HG03045 (cell line): ENCODE results near the gene POLR2J3.
A peak's percentile ranks its signal among the peaks of the same experiment; 100 is the strongest.
"Not testable (repeated sequence)": the region's sequence is repeated elsewhere in the genome, so short reads cannot be mapped to it uniquely, and the experiment has no call there.

ENCODE experiments used
- ATAC-seq: cut with Tn5 transposase; IDR thresholded peaks from one replicate; pipeline ENCODE4 v1.9.1; 2021; ENCODE audit warnings: mild to moderate bottlenecking, moderate library complexity; ENCODE audit not compliant: unreplicated experiment

POLR2J3 gene

DNA sequence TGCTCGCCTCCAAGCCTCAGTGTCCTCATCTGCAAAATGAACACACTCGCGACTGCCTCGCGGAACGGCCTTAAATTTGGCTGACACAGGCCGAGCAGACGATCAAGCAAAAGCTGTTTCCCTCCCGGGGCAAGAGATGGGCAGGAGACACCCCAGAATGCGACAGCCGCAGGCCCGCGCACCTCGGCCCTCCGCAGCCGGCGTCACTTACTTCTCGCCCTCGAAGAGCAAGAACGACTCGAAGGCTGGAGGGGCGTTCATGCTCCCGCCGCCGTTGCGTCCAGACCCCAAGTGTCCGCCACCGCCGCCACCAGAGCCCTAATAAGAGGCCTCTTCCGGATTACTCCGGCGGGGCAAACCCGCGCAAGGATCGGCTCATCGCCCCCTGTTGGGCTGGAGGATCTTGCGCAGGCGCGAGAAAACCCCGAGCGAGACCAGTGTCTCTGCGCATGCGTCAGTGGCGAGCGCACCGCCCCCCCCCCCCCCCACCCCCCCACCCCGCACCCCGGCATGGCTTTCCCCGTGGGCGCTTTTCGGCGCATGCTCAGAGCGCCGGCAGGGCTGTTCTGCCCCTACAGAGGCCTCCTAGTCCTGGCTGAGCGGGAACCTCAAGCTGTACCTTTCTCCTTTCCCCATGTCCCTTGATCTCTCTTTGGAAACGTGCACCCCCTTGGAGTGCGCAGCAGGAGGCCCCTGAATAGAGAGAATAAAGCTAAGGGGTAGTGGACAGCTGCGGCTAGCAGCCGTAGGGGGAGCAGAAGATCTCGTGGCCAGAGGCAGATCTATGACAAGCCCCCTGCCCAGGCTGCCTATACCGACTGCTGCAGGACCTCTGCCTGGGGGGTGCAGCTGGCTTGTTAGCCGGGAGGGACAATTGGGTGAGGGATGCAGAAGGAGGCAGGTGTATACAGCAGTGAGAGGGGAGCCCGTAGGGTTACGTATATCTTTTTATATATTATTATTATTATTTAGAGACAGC, at the start of gene POLR2J3:
TSS of gene POLR2J3 (minus strand) at position 323 of the 979 bp plus-strand sequence. CDS start at position 261, 62 bp downstream.
- ATAC-seq = peak; percentile 90

DNA sequence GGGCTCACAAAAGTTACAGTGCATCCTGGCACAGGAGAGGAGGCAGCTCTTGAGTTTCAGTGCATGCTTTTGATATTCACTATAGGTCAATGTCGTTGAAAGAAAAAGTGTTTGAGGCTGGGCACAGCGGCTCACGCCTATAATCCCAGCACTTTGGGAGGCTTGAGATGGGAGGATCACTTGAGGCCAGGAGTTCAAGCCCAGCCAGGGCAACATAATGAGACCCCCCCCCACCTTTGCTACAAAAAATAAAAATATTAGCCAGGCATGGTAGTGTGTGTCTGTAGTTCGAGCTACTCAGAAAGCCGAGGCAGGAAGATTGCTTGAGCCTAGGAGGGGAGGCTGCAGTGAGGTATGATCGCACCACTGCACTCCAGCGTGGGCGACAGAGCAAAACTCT, 45.7 kb upstream of the POLR2J3 start:
- not testable (repeated sequence) for ATAC-seq

DNA sequence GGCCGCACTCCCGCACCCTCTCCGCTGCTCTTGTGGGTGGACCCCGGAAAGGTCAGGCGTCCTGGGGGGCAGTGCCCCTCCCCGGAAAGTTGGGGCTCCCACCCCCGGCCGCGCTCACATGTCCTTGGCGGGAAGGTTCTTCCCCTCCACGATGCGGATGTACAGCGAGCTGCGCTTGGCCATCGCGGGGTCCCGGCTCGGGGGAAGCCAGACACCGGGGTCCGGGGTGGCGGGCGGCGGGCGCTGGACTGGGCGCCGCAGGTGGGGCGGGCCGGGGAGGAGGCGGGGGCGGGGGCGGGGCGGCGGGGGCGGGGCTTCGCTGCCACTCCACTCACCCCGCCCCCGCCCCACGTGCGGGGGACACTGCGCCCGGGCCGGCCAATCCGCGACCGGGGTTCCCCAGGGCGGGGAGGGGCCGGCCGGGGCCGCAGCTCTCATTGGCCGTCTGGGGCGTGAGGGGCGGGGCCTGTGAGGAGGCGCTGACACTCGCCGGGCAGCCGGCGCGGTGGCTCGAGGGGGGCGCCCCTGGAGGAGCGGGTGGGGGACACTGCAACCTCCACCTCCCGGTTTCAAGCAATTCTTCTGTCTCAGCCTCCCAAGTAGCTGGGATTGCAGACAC, 44.2 kb upstream of the POLR2J3 start, which contains the start of gene RASA4:
TSS of gene RASA4 (minus strand) at position 250 of the 619 bp plus-strand sequence. CDS start at position 183, 67 bp downstream.
- ATAC-seq = peak; percentile 69

DNA sequence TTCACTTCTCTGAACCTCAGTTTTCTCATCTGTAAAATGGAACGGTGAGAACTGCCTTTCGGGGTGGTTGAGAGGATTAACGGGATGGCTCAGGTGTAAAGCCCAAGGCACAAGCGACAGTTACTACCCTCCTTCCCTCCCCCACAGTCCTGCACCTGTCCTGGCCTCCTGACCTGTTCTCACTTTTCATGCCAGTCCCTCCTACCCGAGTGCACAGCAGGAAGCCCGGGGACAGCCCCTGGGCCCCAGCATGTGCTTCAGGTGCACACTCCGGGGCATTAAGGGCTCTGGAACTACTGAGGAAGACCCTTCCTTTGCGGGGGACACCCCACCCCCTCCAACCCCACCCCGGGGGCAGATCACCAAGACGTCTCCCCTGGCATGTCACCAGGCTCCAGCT, 43.5 kb upstream of the POLR2J3 start:
- ATAC-seq = not testable (repeated sequence)

DNA sequence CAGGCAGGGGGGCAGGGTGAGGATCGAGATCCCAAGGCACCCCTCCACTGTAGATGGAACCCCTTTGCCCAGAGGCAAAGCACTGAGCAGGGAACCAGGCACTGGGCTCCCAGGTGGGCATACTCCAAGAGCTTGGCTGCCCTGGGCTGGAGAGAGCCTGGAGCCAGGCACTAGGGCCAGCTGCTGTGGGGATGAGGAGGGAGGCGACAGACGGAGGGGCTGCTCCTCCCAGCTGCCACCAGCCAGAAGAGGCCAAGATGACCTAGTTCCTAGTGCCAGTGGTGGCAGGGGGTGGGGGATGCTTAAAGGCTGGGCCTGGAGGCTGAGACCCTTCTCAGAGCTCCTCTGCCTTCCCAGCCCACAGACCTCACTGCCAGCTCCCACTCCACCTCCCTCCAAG, 42.5 kb upstream of the POLR2J3 start:
- ATAC-seq = not testable (repeated sequence)

DNA sequence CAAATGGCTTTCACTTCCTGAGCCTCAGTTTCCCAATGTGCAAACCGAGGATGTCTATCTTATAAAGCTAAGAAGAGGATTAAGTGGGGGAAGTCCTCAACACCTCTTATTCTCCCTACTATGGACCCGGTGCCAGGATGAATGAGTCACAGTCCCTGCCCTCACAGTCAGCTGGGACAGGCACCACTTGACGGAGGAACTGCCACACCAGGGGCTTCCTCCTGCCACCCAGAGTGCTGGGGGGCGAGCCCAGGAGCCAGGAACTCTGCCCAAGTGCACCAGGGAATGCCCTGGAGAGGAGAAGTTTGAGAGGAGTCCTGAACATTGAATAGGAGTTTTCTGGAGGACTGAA, 41.9 kb upstream of the POLR2J3 start:
- peak; percentile 21 for ATAC-seq

DNA sequence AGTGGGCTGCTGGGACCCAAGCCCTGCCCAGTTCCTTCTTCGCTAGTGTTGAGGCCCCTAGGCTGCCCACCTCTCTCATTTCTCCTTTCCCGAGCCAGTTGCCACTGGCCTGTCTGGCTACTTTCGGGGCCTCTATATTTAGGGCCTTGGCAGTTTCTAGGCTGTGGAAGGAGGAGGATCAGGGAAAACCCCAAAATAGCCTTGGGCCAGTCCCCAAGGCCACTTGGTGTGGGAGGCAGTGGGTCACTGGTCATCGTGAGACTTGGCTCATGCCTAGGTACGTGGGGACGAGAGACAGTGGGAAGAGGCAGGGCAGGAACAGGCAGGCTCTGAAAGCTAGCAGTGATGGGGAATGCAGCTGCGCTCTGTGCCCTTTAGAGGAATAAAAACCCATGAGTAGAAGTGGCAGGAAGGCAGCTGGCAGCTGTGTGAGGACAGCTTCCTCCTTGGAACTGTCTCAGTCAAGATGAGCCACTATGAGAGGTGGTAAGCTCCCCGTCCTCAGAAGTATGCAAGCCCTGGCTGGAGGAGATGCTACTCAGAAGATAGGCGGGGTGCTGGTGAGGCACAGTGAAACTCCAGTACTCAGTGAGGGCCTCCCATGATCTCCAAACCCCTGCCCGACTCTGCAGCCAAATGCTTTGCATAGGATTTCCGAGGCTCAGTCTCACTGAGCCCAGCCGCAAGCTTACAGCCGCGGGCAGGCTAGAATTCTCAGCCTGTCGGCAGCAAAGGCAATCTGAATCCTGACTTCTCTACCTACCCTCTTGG, 41.4 kb upstream of the POLR2J3 start:
- peak; percentile 69 for ATAC-seq

DNA sequence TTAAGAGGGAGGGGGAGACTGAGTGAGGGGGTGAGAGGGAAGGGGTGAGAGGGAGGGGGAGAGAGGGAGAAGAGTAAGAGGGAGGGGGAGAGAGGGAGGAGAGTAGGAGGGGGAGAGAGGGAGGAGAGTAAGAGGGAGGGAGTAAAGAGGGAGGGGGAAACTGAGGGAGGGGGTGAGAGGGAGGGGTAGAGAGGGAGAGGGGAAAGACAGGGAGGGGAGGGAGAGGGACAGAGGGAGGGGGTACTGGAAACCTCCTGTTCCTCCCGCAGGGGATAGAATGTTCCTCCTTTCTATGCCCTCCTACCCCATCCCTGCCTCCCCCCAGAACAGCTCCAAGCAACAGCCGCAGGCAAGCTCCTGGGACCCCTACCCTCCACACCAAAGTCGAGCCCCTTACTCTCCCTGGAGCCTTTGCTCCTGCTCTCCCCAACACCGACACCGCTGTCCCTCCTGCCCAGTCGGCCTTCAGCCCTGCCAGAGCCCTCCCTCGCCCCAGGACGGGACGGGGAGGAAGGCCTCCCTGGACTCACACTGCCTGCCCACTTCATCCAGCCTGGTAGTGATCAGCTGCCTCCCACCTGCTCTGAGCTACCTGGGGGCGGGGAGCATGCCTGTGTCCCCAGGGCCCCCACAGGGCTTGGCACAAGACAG, 39.4 kb upstream of the POLR2J3 start:
- not testable (repeated sequence) for ATAC-seq

DNA sequence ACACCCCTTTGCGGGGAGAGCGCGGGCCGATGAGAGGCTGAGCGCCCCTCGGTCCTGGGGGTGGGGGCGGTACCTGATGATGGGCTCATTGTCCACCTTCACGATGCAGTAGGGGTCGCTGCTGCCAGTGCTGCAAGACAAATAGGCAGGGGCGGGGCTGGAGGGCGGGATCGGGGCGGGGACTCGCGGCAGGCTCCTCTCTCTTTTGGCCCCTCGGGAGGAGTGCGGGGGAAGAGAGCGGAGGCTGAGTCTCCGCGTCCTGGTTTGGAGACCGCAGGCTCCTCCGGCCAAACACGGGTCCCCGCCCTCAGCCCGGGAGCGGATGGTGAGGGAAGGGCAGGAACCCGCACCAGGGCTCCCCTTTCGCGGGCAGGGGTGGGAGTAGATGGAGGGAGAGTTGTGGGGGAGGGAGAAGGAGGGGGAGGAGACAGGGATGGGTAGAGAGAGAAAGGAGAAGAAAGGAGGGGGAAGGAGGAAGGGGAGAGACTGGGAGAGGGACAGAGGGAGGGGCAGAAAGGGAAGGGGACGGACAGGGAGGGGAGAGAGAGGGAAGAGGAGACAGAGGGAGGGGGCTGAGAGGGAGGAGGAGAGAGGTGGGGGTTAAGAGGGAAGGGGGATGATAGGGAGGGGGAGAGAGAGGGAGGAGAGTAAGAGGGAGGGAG, 38.8 kb upstream of the POLR2J3 start:
- ATAC-seq = peak; percentile 32

DNA sequence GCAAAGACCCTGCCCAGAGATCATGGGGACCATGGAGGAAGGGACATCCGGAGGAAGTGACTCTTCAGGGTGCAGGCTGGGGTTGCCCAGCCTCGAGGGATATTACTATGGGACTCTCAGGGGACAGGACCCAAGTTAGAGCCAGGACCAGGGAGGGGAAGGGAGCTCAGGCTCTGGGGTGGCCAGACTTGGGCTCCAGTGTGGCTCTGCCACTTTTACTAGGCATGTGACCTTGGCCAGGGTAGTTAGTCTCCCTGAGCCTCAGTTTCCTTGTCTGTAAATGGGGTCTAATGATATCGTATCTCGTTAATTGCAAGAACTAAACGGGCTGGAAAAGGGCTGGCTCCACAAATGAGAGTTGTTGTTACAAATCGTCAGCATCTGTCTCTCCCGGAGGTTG, 38.1 kb upstream of the POLR2J3 start:
- not testable (repeated sequence) for ATAC-seq

DNA sequence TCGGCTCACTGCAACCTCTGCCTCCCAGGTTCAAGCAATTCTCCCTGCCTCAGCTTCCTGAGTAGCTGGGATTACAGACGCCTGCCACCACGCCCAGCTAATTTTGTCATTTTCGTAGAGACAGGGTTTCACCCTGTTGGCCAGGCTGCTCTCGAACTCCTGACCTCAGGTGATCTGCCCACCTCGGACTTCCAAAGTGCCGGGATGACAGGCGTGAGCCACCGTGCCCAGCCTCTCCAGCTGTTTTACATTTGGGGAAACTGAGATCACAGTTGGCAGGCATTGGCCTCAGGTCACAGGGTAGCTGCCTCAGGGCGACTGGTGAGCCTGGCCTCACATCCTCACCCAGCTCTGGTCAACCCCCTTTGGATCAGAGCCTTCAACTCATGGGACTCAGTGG, 37.4 kb upstream of the POLR2J3 start:
- ATAC-seq = not testable (repeated sequence)

DNA sequence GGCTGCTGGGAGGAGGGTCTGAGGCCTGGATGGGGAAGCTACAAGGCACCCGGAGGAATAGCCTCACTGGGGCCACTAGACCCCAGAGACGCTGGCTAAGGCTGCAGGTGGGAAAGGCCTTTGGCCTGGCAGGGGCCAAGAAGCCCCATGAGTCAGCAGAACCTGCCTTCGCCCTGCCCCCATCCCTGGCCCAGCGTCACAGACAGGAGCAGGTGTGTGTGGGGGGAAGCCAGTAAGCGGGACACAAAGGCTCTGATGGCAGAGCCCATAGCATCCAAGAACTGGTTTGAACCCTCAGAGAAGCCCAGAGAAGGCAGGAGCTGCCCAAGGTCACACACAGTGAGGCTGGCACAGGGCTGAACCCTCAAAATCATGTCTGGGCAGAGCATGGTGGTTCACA, 34.5 kb upstream of the POLR2J3 start:
- not testable (repeated sequence) for ATAC-seq

DNA sequence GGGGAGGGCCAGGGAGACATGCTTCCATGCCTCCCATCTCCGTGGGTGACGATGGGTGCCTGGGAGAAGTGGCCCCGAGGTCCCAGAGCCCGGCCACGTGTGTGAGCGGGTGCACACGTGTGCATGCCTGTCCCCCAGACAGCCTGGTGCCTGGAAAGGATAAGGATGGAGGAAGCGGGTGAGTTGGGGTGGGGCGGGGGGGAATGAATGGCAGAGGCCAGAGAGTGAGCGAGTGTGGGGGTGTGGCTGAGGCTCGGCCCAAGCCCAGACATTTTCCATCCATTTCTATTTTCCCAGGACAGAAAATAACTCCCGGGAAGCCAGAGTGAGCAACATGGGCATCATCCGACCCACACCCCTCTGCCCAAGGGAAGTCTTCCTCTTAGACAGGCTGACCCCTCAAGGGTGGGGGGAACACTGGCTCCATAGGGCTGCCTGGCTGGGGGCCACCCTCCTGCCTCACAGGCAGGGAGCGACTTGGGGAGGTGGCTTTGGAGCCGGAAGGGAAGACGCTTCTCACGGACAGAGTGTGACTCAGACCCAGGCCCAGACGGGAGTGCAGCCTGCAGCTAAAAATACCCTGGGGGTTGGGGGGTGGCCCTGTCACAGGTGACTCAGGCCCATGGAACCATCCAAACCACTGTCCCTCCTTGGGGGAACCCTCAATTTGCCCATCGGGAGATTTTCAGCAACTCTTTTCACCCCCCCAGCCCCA, 32.2 kb upstream of the POLR2J3 start:
- ATAC-seq = not testable (repeated sequence)

DNA sequence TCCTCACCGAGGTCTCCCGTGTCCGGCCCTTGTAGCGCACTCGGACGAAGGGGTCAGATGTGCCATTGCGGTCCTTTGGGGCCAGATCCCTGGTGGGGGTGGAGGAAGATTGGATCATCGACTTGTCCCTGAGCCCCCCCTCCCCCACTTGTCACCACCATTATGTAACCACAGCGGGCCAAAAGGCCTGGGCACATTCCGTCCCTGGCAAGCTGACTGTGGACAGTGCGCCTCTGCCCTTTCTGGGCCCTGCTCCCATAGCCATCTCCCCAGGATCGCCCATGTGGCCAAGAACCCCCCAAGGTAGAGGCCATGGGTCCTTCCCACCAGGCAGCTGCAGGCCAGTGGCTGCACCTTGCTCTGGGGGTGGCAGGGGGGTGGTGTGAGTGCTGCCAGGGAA, 29.9 kb upstream of the POLR2J3 start:
- not testable (repeated sequence) for ATAC-seq

DNA sequence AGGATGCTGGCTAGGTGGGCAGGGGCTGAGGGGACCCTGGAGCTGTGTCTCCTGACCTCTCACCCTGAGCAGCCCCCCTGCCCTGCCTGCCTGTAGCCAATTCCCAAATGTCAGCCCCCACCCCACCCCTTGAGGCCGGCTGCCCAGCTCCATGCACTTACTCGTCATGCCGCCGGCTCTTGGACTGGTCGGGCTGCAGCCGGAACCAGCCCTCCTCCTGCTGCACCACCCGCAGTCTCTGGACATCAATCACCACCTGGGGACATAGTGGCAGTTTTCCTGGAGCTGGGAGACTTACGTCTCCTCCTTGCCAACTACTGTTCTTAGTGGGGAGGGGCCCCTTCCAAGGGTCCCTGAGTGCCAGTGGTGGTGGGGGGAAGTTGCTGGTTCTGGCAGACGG, 27.3 kb upstream of the POLR2J3 start:
- ATAC-seq = not testable (repeated sequence)

DNA sequence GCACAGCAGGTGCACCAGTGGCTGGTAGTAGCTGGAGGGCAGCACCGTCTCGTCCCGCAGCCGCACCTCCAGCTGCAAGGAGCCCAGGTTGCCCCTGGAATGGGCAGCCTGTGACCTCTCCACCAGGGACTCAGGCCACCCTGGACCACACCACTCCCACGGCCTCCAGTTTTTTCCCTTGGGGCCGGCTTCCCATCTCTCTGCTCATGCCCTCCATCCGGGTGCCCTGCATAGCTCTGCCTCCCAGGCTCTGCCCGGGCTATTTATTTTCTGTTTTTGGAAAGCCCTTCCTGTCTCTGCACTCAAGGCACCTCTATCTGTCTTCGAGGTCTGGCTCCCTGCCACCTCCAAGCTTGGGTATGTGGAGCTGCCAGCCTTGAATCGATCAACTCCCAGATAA, 23.7 kb upstream of the POLR2J3 start:
- not testable (repeated sequence) for ATAC-seq

DNA sequence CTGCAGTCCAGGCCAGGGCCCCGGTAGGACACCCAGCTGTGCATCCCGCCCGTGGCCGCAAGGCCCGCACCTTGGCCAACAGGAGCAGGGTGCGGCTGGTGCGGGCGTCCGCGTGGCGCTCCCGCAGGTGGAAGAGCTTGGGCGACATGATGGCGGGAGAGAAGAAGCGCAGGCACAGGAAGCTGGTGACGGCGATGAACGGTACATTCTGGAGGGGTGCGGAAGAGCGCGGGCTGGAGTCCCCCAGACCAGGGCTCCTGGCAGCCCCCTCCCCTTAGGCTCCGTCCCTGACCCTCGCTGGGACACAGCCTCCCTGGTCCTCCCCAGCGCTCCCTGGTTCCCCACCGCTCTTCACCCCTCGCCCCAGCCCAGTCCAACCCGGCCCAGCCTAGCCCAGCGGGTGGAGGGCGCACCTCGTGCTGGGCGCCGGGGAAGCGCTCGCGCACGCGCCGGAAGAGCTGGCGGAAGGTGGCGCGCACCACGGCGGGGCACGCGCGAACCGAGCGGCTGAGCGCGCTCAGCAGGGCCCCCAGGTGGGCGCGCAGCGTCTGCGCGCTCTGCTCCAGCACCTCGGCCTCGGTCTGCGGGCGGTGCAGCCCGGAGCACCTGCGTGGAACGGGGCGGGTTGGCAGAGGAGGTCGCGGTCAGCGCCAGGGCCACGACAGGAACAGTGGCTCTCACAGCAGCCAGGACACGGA, 21.4 kb upstream of the POLR2J3 start:
- ATAC-seq = peak; percentile 56

DNA sequence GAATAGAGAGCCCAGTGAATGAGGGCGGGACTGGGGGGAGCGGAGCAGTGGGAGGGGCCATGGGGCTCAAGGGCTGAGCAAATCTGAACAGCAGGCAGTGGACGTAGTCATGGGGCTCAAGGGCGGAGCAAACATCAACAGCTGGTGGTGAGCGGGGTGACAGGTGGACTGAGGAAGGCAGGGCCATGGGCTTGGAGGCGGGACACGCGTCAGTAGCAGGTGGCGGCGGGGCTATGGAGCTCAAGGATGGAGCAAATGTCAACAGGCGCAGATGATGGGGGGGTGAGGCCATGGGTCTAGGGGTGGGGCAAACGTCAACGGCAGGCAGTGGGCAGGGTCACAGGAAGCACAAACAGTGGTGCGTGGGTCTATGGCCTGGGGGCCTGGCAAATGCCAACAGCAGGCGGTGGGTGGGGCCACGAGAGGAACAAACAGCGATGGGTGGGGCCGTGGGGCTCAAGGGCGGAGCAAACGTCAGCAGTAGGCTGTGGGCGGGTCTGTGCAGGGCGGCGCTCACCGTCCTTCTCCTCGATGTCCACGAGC, 20.2 kb upstream of the POLR2J3 start:
- peak; percentile 52 for ATAC-seq

DNA sequence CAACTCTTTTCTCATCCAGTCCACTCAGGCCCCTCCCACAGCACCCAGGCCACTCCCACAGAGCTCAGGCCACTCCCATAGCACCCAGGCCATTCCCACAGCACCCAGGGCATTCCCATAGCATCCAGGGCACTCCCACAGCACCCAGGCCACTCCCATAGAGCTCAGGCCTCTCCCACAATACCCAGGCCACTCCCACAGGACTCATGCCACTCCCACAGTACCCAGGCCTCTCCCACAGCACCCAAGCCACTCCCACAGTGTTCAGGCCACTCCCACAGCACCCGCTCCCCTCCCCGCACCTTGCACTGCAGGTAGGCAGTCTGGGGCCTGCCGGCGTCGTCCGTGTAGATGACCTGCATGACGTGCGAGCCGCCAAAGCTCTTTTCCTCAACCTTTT, 17.5 kb upstream of the POLR2J3 start:
- ATAC-seq = not testable (repeated sequence)
